BE2C (cell line): ENCODE results near the gene NINL.
A peak's percentile ranks its signal among the peaks of the same experiment; 100 is the strongest.
"Not testable (repeated sequence)": the region's sequence is repeated elsewhere in the genome, so short reads cannot be mapped to it uniquely, and the experiment has no call there.

Experiments used
- DNase-seq: peaks from one replicate; pipeline ENCODE4 v3.0.0-alpha.2; 2020
- H3K27me3 ChIP-seq: fragments of 250-450 bp; sonication (Bioruptor Pico); 2 replicates; pipeline ENCODE4 v1.5.1; 2020; ENCODE audit warnings: mild to moderate bottlenecking
- H3K36me3 ChIP-seq: fragments of 250-450 bp; sonication (Bioruptor Pico); 2 replicates; pipeline ENCODE4 v1.5.1; 2020; ENCODE audit warnings: mild to moderate bottlenecking
- H3K4me1 ChIP-seq: fragments of 250-450 bp; sonication (Bioruptor Pico); 2 replicates; pipeline ENCODE4 v1.5.1; 2020
- H3K4me3 ChIP-seq: 2 replicates; pipeline ENCODE4 v1.5.1; 2011; ENCODE audit warnings: low read depth, low read length
- H3K9me3 ChIP-seq: fragments of 250-450 bp; sonication (Bioruptor Pico); 2 replicates; pipeline ENCODE4 v1.5.1; 2020
- TF ChIP-seq, protein P1 (sequence below): IDR thresholded peaks from 2 replicates; pipeline ENCODE4 v1.5.1; 2012; ENCODE audit warnings: mild to moderate bottlenecking, low read depth, low read length

The NINL gene

DNA sequence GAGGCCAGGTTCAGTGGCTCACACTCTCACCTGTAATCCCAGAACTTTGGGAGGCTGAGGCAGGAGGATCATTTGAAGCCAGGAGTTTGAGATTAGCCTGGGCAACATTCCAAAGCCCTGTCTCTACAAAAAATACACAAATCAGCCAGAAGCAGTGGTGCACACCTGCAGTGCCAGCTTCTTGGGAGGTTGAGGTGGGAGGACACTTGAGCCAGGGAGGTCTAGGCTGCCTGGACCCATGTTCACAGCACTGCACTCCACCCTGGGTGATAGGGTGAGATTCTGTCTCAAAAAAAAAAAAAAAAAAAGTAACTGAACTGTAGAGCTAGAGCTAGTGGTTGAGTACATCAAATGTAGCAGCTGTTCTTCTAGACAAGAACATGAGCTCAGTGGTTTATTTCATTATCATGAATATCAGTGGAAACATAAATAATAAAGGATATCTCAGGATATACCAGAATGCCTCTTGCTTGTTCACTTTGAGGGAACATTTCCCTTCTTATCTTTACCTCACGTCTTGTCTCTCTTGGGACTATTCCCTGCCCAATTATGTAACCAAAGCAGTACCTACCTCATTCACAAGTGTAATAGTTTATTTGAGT lies 20.9 kb upstream of the NINL start:
- Histone ChIP-seq H3K9me3 (no peaks in the 10 kb centered on the region), H3K4me3 (no peak overlapping the region), H3K4me1 (no peaks in the 10 kb centered on the region), H3K27me3 (no peaks in the 10 kb centered on the region), H3K36me3 (no peaks in the 10 kb centered on the region)
- DNase-seq, result no peak
- TF ChIP-seq, protein P1, sequence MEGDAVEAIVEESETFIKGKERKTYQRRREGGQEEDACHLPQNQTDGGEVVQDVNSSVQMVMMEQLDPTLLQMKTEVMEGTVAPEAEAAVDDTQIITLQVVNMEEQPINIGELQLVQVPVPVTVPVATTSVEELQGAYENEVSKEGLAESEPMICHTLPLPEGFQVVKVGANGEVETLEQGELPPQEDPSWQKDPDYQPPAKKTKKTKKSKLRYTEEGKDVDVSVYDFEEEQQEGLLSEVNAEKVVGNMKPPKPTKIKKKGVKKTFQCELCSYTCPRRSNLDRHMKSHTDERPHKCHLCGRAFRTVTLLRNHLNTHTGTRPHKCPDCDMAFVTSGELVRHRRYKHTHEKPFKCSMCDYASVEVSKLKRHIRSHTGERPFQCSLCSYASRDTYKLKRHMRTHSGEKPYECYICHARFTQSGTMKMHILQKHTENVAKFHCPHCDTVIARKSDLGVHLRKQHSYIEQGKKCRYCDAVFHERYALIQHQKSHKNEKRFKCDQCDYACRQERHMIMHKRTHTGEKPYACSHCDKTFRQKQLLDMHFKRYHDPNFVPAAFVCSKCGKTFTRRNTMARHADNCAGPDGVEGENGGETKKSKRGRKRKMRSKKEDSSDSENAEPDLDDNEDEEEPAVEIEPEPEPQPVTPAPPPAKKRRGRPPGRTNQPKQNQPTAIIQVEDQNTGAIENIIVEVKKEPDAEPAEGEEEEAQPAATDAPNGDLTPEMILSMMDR, result no peak

DNA sequence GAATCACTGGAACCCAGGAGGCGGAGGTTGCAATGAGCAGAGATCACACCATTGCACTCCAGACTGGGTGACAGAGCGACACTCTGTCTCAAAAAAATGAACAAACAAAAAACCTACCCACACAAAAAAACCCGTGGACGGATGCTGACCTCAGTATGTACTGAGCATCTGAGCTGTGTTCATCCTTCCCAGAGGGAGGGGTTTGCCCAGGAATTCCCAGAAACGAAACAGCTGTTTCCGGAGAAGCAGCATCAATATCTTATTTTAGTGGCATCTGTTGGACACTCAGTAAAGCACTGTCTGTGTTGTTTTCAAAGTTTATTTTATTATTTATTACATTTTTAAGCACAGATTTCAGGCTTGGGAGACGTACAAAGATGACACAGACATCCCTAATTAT lies 19.8 kb upstream of the NINL start:
- TF ChIP-seq, protein P1, result no peak
- Histone ChIP-seq H3K9me3 (no peaks in the 10 kb centered on the region; the same call in 1 of the 2 replicates), H3K4me1 (no peaks in the 10 kb centered on the region), H3K27me3 (no peaks in the 10 kb centered on the region), H3K36me3 (no peaks in the 10 kb centered on the region), H3K4me3 (no peak overlapping the region)
- no peak for DNase-seq

DNA sequence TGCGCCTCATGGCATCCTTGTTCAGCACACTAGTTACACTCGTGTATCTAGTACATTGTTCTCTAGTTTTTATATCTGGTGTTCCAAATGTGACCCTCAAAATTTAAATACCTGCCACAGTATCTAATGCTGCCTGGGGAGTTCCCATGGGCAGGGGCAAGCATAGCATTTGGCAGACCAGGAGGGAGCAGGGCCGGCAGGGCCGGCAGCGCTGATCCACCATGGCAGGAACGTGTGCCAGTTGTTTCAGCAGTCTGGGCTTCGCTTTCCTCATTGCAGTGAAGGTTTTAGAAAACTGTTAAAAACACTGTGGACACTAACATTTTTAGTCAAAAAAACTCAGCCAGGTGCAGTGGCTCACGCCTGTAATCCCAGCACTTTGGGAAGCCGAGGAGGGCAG lies 19.3 kb upstream of the NINL start:
- no peaks in the 10 kb centered on the region for H3K4me1 ChIP-seq
- no peak for DNase-seq
- no peaks in the 10 kb centered on the region; the same call in 1 of the 2 replicates for H3K9me3 ChIP-seq
- no peaks in the 10 kb centered on the region for H3K27me3 ChIP-seq
- H3K36me3 ChIP-seq, result no peaks in the 10 kb centered on the region
- TF ChIP-seq, protein P1, result no peak
- no peak overlapping the region for H3K4me3 ChIP-seq

DNA sequence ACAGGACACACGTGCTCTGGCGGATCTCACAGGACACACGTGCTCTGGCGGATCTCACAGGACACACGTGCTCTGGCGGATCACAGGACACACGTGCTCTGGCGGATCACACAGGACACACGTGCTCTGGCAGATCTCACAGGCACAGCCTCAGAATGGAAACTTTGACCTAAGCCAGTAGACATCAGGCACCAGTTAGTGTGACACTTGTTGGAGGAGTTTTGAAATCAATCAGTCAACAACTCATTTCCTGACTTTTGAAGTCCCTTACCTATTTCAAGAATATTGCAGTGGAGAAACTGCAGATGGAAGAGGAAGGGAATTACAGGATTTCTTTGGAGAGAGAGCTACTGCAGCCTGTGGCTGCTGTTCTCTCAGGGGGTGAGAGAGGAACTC lies 17.6 kb upstream of the NINL start:
- DNase-seq, H3K36me3 ChIP-seq, H3K27me3 ChIP-seq, H3K4me1 ChIP-seq, H3K9me3 ChIP-seq, H3K4me3 ChIP-seq: not testable (repeated sequence)

DNA sequence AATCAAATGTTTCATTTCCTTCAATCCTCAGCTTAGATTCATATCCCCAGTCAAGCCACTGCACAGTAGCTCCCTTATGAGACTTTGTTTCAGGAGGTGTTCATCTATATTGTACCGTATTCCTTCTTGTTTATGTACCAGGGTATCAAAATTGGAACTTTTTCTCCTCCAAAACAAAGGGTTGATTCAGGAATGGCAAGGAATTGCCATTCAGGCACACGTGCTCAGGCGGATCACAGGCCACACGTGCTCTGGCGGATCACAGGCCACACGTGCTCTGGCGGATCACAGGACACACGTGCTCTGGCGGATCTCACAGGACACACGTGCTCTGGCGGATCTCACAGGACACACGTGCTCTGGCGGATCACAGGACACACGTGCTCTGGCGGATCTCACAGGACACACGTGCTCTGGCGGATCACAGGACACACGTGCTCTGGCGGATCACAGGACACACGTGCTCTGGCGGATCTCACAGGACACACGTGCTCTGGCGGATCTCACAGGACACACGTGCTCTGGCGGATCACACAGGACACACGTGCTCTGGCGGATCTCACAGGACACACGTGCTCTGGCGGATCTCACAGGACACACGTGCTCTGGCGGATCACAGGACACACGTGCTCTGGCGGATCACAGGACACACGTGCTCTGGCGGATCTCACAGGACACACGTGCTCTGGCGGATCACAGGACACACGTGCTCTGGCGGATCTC lies 17.0 kb upstream of the NINL start:
- not testable (repeated sequence) for H3K27me3 ChIP-seq, H3K9me3 ChIP-seq, DNase-seq, H3K36me3 ChIP-seq, H3K4me3 ChIP-seq, H3K4me1 ChIP-seq

DNA sequence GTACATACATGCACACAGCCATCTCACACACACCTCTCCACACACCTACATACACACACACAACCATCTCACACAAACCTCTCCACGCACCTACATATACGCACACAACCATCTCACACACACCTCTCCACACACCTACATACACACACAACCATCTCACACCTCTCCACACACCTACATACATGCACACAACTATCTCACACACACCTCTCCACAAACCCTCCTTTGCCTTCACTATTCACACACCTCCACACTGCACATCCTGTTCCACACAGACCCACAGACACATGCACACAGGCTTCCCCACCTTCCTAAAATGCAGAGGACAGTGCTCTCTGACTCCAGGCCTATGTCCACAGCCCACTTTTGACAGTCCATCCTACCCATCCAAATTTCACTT lies 16.3 kb upstream of the NINL start:
- Histone ChIP-seq H3K9me3 (no peaks in the 10 kb centered on the region; the same call in 1 of the 2 replicates), H3K4me3 (no peak overlapping the region), H3K4me1 (no peaks in the 10 kb centered on the region), H3K27me3 (no peaks in the 10 kb centered on the region), H3K36me3 (no peaks in the 10 kb centered on the region)
- TF ChIP-seq, protein P1, result no peak
- no peak for DNase-seq

DNA sequence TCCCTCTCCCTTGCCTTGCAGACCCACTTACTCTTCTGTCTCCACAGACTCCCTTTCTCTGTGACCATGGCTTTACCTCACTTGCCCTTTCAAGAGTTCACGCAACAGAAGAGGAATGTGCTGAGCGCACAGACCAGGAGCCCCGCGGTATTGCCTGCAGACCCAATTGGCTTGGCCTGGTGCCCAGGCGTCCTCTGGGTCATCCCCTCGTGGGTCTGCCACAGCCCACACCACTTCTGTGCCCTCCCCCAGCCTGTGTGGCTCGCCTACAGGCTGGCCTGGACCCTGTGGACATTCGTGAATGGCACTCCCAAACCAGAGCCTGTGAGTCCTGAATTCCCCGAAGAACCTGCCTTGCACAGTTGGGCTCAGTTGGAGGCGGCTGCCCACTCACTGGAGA lies 15.3 kb upstream of the NINL start:
- no peaks in the 10 kb centered on the region; the same call in 1 of the 2 replicates for H3K9me3 ChIP-seq
- peak; percentile 28 for DNase-seq
- TF ChIP-seq, protein P1, result no peak
- H3K4me3 ChIP-seq, result no peak overlapping the region
- H3K27me3 ChIP-seq, result no peaks in the 10 kb centered on the region
- no peaks in the 10 kb centered on the region for H3K36me3 ChIP-seq
- H3K4me1 ChIP-seq, result no peaks in the 10 kb centered on the region
